ENCODE data around the gene ZNF408. TPM values are rescaled to one million over a fixed set of nuclear protein-coding genes. Genes with fewer than 3 reads are reported as not detected.

ZNF408 gene
- total RNA-seq, 1 donor from 2014 or later = 5.1 TPM

Other genes starting within 250 kb of the ZNF408 start
- gene AMBRA1, start 107.0 kb upstream of the ZNF408 start, total RNA-seq = 15.8 and 16.7 TPM in 2 replicates
- 5.2 and 5.8 TPM in 2 replicates for gene HARBI1, start 83.8 kb upstream of the ZNF408 start, total RNA-seq
- 54.1 and 66.5 TPM in 2 replicates for gene ATG13, start 83.5 kb upstream of the ZNF408 start, total RNA-seq
- gene ARHGAP1, start 412 bp upstream of the ZNF408 start, total RNA-seq = 18.5 and 23.1 TPM in 2 replicates
- 0.14 TPM in 1 of 2 replicates, not detected in the other for gene F2, start 18.2 kb downstream of the ZNF408 start, total RNA-seq
- gene CKAP5, start 145.2 kb downstream of the ZNF408 start, total RNA-seq = 78.5 and 114 TPM in 2 replicates
- gene LRP4, start 217.5 kb downstream of the ZNF408 start, total RNA-seq = 0.53 and 1.9 TPM in 2 replicates
- 15.2 and 15.4 TPM in 2 replicates for gene CSTPP1, start 235.7 kb downstream of the ZNF408 start, total RNA-seq

All from pulmonary artery endothelial cell (primary cell).